ENCODE data around the gene LSM7. TPM values are rescaled to one million over a fixed set of nuclear protein-coding genes. Genes with fewer than 3 reads are reported as not detected.

The LSM7 gene
- total RNA-seq, result 10 to 100 TPM; 51.8 to 95.7 (median 71.9) TPM

GRCh38 chr19:2328401-2329148 is at the start of gene LSM7, which contains the start of gene SPPL2B:
LSM7 (minus strand) TSS chr19:2328586; CDS start chr19:2328566, 20 bp downstream.
SPPL2B (plus strand) TSS chr19:2328684; CDS start chr19:2328710, 26 bp downstream.
- TF ChIP-seq, protein P1, sequence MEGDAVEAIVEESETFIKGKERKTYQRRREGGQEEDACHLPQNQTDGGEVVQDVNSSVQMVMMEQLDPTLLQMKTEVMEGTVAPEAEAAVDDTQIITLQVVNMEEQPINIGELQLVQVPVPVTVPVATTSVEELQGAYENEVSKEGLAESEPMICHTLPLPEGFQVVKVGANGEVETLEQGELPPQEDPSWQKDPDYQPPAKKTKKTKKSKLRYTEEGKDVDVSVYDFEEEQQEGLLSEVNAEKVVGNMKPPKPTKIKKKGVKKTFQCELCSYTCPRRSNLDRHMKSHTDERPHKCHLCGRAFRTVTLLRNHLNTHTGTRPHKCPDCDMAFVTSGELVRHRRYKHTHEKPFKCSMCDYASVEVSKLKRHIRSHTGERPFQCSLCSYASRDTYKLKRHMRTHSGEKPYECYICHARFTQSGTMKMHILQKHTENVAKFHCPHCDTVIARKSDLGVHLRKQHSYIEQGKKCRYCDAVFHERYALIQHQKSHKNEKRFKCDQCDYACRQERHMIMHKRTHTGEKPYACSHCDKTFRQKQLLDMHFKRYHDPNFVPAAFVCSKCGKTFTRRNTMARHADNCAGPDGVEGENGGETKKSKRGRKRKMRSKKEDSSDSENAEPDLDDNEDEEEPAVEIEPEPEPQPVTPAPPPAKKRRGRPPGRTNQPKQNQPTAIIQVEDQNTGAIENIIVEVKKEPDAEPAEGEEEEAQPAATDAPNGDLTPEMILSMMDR (IDR thresholded peaks at IDR 0.05; ENCODE audit: low read depth), result no peak

DNA sequence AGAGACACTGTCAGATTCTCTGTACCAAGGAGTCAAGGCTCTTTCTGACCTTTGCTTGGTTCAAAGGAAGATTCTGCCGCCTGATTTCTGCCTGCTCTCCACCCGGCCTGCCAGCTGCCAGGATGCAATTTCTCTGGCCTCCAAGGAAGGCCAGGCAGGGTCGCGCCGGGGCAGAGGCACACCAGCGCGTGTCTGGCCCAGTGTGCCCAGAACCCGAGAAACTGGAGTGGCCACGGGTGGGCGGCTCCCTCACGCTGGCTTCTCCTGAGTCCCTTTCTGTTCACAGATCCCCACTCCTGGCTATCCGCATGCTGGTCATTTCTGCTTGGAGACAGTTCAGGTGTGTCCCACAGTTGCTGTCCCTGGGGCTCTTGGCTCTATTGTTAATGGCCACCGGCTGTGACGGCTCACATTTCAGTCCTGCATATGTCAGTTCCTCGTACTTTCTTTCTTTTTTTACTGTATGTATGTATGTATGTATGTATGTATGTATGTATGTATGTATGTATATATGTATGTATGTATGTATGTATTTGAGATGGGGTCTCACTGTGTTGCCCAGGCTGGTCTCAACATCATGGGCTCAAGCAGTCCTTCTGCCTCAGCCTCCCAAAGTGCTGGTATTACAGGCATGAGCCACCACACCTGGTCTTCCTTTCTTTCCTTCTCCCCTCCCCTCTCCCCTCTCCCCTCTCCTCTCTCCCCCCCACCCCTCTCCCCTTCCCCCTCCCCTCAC is 48.6 kb upstream of the LSM7 start:
- TF ChIP-seq, protein P1 (IDR thresholded peaks at IDR 0.05; ENCODE audit: low read depth), result no peak

DNA sequence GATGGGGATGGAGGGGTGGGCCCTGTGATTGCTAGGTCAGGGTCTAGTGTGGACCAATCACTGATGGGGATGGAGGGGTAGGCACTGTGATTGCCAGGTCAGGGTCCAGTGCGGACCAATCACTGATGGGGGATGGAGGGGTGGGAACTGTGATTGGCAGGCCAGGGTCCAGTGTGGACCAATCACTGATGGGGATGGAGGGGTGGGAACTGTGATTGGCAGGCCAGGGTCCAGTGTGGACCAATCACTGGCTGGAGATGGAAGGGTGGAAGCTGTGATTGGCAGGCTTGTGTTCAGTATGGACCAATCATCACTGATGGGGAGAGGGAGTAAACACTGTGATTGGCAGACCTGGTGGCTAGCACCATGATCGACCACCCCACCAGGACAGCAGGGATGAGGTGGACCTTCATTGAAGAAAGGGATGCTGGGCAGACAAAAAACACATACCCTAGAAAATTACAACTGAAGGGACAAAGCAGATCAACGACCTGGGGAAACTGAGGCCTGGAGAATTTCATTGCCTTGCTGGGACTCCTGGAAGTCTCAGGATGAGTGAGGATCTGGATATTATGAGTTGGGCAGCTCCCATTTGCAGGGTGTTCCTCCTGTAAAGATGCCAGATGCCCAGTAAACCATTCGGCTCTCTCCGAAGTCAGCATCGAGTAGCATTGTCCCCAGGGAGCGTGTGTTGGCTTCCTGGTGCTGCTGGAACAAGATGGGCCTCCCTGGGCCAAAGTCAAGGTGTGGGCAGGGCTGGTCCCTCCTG is 47.2 kb upstream of the LSM7 start:
- TF ChIP-seq, protein P1 (IDR thresholded peaks at IDR 0.05; ENCODE audit: low read depth), result no peak

- TF ChIP-seq, protein P1 (IDR thresholded peaks at IDR 0.05; ENCODE audit: low read depth), result no peak
Observed at GRCh38 chr19:2374808-2375207, 46.4 kb upstream of the LSM7 start.

GRCh38 chr19:2372076-2372612 is 43.8 kb upstream of the LSM7 start:
- TF ChIP-seq, protein P1 (IDR thresholded peaks at IDR 0.05; ENCODE audit: low read depth), result no peak

DNA sequence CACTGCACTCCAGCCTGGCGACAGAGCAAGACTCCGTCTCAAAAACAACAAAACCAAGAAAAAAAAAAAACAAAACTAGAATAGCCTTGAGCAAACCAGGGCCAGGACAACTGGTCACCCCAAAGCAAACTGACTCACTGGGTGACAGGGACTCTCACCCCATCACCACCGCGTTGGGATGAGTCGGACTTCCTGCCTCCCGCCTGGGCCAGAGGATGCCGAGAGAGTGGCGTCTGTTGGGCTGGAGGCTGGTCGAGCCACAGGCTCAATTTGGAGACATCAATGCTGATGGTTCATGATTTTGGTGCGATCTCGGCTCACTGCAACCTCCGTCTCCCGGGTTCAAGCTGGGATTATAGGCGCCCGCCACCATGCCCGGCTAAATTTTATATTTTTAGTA is 43.3 kb upstream of the LSM7 start:
- TF ChIP-seq, protein P1 (IDR thresholded peaks at IDR 0.05; ENCODE audit: low read depth), result no peak

Data from subcutaneous adipose tissue (tissue), 4 donors.